WI38 (cell line): ENCODE data around the gene CST1.
"Not testable (repeated sequence)": the region's sequence is repeated elsewhere in the genome, so short reads cannot be mapped to it uniquely, and the experiment has no call there.

Experiments
- H3K4me3 ChIP-seq: 2 replicates; pipeline ENCODE4 v1.5.1; 2011; ENCODE audit warnings: low read depth, mild to moderate bottlenecking, control low read depth, low read length
- CTCF ChIP-seq: IDR thresholded peaks from 2 replicates; pipeline ENCODE4 v1.5.1; 2012; ENCODE audit warnings: low read depth, mild to moderate bottlenecking, control low read depth, low read length

Gene CST1

GRCh38 chr20:23776067-23776771 lies 25.5 kb upstream of the CST1 start:
- no peak overlapping the region for H3K4me3 ChIP-seq
- TF ChIP-seq CTCF, result no peak

- TF ChIP-seq CTCF, result no peak
- H3K4me3 ChIP-seq, result no peak overlapping the region
These were observed 23.3 kb upstream of the CST1 start for GRCh38 chr20:23774081-23774480.

- H3K4me3 ChIP-seq, result no peak overlapping the region
- no peak for TF ChIP-seq CTCF
These were observed 22.8 kb upstream of the CST1 start for GRCh38 chr20:23773579-23773978.

GRCh38 chr20:23773127-23773526 lies 22.4 kb upstream of the CST1 start:
- no peak for TF ChIP-seq CTCF
- H3K4me3 ChIP-seq, result no peak overlapping the region

GRCh38 chr20:23772074-23772473 lies 21.3 kb upstream of the CST1 start:
- H3K4me3 ChIP-seq, result no peak overlapping the region
- no peak for TF ChIP-seq CTCF

- no peak overlapping the region for H3K4me3 ChIP-seq
- TF ChIP-seq CTCF, result no peak
These were observed 19.6 kb upstream of the CST1 start for GRCh38 chr20:23770384-23770783.

GRCh38 chr20:23768520-23768919 lies 17.8 kb upstream of the CST1 start:
- H3K4me3 ChIP-seq, result not testable (repeated sequence)

- no peak overlapping the region for H3K4me3 ChIP-seq
- TF ChIP-seq CTCF, result no peak
These were observed 15.8 kb upstream of the CST1 start for GRCh38 chr20:23766531-23766930.
